Measurements from ENCODE around the gene KCNS1. TPM values are rescaled to one million over a fixed set of nuclear protein-coding genes. Genes with fewer than 3 reads are reported as not detected.

Gene KCNS1
- total RNA-seq, 1 donor from 2014 or later: 0.53 TPM

DNA sequence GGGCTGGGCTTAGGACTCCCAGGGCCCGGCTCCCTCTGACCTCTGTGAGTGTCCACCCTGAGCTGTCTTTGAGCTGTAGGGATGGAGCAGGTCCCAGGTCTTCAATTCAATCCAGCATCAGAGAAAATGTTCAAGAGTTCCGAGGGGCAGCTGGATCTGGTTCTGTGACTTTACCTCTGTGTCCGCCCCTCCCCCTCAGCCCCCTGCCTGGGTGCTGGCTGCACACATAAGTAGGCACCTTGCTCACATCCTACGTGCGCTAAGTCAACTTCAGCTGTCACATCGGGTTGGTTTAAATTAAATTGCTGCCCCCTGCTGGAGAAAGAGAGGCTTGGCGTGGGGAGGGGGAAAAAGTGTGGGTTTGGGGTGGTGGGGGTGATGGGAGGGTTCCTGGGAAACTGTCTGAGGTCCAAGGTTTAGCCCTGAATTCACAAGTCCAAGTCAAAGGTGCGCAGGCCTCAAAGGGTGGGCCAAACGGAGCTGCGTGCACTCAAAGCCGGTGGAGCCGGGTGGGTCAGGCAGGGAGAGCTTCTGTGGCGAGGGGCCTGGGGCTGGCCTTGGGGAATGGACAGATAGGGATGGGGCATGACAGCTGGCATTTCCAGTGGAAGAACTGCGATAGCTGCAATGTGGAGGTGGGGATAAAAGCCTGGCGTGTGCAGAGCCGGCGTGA is 11.0 kb upstream of the KCNS1 start:
- peaks cover 3% of the 10 kb centered on the region for H3K27me3 ChIP-seq (ENCODE audit: control insufficient read depth, insufficient read depth, low read length)
- TF ChIP-seq, protein P1, sequence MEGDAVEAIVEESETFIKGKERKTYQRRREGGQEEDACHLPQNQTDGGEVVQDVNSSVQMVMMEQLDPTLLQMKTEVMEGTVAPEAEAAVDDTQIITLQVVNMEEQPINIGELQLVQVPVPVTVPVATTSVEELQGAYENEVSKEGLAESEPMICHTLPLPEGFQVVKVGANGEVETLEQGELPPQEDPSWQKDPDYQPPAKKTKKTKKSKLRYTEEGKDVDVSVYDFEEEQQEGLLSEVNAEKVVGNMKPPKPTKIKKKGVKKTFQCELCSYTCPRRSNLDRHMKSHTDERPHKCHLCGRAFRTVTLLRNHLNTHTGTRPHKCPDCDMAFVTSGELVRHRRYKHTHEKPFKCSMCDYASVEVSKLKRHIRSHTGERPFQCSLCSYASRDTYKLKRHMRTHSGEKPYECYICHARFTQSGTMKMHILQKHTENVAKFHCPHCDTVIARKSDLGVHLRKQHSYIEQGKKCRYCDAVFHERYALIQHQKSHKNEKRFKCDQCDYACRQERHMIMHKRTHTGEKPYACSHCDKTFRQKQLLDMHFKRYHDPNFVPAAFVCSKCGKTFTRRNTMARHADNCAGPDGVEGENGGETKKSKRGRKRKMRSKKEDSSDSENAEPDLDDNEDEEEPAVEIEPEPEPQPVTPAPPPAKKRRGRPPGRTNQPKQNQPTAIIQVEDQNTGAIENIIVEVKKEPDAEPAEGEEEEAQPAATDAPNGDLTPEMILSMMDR (IDR thresholded peaks at IDR 0.05; ENCODE audit: insufficient read depth, low read length, severe bottlenecking): peak; percentile 46
- H3K4me3 ChIP-seq (ENCODE audit: low read depth, low read length): no peak overlapping the region
- DNase-seq (ENCODE audit: low read depth): no peak
- no peaks in the 10 kb centered on the region for H3K36me3 ChIP-seq (ENCODE audit: control insufficient read depth, insufficient read depth, low read length)
- no peak for FAIRE-seq

DNA sequence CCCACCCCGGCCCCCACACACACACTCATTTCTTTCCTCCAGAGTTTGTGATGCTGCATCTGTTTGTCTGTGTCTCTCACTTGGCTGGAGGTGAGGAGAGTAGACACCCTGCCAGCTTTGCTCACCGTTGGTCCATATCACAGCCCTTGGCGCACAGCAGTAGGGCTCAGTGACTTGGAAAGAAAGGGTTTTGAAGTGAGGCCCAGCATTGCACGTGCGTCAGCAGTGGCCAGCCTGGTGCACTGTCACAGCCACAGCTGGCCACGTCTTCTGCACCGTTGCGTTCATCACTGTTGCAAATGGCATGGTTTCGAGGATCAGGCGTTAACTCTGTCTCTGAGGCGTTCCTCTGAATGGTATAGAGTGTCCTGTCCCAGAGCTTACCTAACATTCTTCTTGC is 10.4 kb upstream of the KCNS1 start:
- DNase-seq (ENCODE audit: low read depth): no peak
- FAIRE-seq: no peak
- Histone ChIP-seq H3K4me3 (ENCODE audit: low read depth, low read length) (no peak overlapping the region), H3K36me3 (ENCODE audit: control insufficient read depth, insufficient read depth, low read length) (no peaks in the 10 kb centered on the region), H3K27me3 (ENCODE audit: control insufficient read depth, insufficient read depth, low read length) (peaks cover 3% of the 10 kb centered on the region)
- TF ChIP-seq, protein P1 (IDR thresholded peaks at IDR 0.05; ENCODE audit: insufficient read depth, low read length, severe bottlenecking): no peak

DNA sequence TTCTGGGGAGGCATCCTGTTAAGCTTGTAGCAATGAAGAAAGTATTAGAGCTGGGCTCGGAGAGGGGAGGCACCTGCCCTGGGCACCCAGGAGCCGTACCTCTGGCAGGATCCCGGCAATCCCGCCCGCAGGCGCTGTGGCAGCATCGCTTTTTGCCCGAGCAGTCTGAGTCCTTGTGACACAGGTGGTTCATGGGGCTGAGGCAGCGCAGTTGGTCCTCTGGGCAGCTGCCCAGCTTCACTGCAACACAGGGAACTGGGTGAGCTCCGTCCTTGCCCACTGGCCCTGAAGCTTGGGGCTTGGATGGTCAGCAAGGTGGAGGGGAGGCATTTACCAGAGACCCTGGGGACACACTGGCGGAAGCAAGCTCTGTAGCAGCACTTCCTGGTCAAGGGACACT is 9.4 kb upstream of the KCNS1 start:
- DNase-seq (ENCODE audit: low read depth) (no peak), FAIRE-seq (no peak)
- no peaks in the 10 kb centered on the region for H3K36me3 ChIP-seq (ENCODE audit: control insufficient read depth, insufficient read depth, low read length)
- peaks cover 3% of the 10 kb centered on the region for H3K27me3 ChIP-seq (ENCODE audit: control insufficient read depth, insufficient read depth, low read length)
- no peak overlapping the region for H3K4me3 ChIP-seq (ENCODE audit: low read depth, low read length)
- TF ChIP-seq, protein P1 (IDR thresholded peaks at IDR 0.05; ENCODE audit: insufficient read depth, low read length, severe bottlenecking): no peak

DNA sequence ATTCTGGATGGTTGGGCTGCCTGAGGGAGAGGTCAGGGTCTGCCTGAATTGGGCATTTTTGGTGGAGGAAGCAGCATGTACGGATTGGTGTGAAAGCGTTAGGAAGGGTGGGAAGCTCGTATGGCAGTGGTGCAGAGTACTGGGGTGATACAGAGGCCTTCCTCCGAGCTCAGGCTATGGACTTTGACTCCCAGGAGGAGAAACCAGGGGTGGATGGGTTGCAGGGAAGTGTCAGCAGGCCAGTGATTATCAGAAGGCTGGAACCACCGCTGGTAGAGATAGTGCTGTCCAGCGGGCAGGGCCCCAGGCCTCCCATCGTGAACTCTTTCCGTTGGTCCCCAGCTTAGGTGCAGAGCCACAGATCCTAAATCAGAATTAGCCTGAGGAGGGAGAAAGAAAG is 8.7 kb upstream of the KCNS1 start:
- DNase-seq (ENCODE audit: low read depth) (no peak), FAIRE-seq (no peak)
- Histone ChIP-seq H3K4me3 (ENCODE audit: low read depth, low read length) (no peak overlapping the region), H3K27me3 (ENCODE audit: control insufficient read depth, insufficient read depth, low read length) (peaks cover 3% of the 10 kb centered on the region), H3K36me3 (ENCODE audit: control insufficient read depth, insufficient read depth, low read length) (no peaks in the 10 kb centered on the region)
- TF ChIP-seq, protein P1 (IDR thresholded peaks at IDR 0.05; ENCODE audit: insufficient read depth, low read length, severe bottlenecking): no peak

DNA sequence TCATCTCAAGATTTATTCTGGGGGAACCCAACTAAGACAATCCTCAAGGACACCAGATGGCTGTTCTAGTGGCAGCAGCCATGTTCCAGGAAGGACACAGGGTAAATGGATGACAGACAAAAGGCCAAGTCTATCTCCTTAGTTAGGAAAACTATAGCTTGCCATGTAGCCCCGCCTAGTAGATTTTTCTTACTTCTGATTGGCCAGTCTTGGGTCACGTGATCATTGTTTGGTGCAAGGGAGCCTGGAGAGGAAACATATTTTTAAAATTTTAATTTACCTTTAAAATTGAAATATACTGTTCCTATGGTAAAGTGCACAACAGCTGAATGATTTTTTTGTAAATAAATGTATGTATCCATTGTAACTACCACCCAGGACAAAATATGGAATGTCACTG is 4.4 kb upstream of the KCNS1 start:
- H3K36me3 ChIP-seq (ENCODE audit: control insufficient read depth, insufficient read depth, low read length): no peaks in the 10 kb centered on the region
- FAIRE-seq (no peak), DNase-seq (ENCODE audit: low read depth) (no peak)
- TF ChIP-seq, protein P1 (IDR thresholded peaks at IDR 0.05; ENCODE audit: insufficient read depth, low read length, severe bottlenecking): no peak
- peaks cover 2% of the 10 kb centered on the region for H3K27me3 ChIP-seq (ENCODE audit: control insufficient read depth, insufficient read depth, low read length)
- H3K4me3 ChIP-seq (ENCODE audit: low read depth, low read length): no peak overlapping the region

DNA sequence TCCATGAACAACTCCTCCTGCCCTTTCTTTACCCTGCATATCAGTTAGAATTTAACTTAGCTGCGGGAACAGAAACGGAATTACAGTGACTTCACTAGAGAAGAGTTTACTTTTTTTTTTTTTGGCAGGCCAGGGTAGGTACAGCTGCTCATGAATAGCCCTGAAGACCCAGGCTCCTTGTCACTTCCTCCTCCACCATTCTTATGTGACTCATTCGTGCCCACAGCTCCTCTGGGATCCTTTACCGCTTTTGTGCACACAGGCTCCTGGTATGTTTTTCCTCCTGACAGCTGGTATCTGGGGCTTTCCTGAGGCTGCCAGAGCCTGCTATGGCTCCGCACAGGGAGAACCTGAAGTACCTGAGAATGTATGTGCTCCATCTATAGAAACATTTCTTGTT is 3.9 kb upstream of the KCNS1 start:
- FAIRE-seq: no peak
- H3K27me3 ChIP-seq (ENCODE audit: control insufficient read depth, insufficient read depth, low read length): peaks cover 2% of the 10 kb centered on the region

More for the DNA sequence above, 3.9 kb upstream of the KCNS1 start:
- no peak overlapping the region for H3K4me3 ChIP-seq (ENCODE audit: low read depth, low read length)
- DNase-seq (ENCODE audit: low read depth): peak; percentile 93
- H3K36me3 ChIP-seq (ENCODE audit: control insufficient read depth, insufficient read depth, low read length): no peaks in the 10 kb centered on the region
- TF ChIP-seq, protein P1 (IDR thresholded peaks at IDR 0.05; ENCODE audit: insufficient read depth, low read length, severe bottlenecking): no peak
